Measurements from ENCODE around the gene OR3A1.
"Not testable (repeated sequence)": the region's sequence is repeated elsewhere in the genome, so short reads cannot be mapped to it uniquely, and the experiment has no call there.

DNA sequence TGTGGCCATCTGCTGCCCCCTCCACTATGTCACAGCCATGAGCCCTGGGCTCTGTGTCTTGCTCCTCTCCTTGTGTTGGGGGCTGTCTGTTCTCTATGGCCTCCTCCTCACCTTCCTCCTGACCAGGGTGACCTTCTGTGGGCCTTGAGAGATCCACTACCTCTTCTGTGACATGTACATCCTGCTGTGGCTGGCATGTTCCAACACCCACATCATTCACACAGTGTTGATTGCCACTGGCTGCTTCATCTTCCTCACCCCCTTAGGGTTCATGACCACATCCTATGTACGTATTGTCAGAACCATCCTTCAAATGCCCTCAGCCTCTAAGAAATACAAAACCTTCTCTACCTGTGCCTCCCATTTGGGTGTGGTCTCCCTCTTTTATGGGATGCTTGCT, 57.1 kb downstream of the OR3A1 start:
- not testable (repeated sequence) for TF ChIP-seq CTCF, POLR2A (IDR thresholded peaks at IDR 0.05)
